ENCODE results near the gene CA11. TPM values are rescaled to one million over a fixed set of nuclear protein-coding genes. Genes with fewer than 3 reads are reported as not detected.

CA11 gene
- total and polyA plus RNA-seq, 2 of the 8 experiments (the other 6 are each of a cell fraction or from before 2014, with no cell fraction given), result 51.7 to 71.4 TPM

DNA sequence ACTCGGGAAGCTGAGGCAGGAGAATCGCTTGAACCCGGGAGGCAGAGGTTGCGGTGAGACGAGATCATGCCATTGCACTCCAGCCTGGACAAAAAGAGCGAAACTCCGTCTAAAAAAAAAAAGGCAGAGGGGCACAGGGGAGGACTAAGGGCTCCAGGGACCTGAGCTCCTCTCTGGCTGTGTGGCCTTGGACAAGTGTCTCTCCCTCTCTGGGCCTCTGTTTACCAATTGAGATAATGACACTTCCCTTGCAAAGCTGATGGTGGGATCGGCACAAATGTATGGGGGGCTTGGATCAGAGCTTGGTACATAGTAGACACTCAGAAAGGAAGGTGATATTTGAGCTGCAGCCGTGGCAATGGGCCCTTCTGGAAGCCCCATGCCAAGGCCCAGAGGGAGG, 50.8 kb downstream of the CA11 start:
- ChIA-PET POLR2A (ENCODE audit: partially characterized antibody) (interaction anchor here (0.9 to 16.9 kb wide), 8 partner anchors 10 to 115 kb away, joined by 3 to 175 read pairs (median 5); partner anchors contain the start of genes FAM83E, RPL18, SPACA4 and SPHK2), CTCF (ENCODE audit: partially characterized antibody) (interaction anchor here (0.9 to 16.8 kb wide), 5 partner anchors 9 to 89 kb away, joined by 6 to 353 read pairs (median 16); partner anchors contain the start of gene SPACA4)
- Histone ChIP-seq H3K9ac (replicated peaks in 1 of 4; ENCODE audit: extremely low read depth in 1 of 4, low read depth in 3 of 4, low read length in 3 of 4) (no peak overlapping the region), H3K23me2 (ENCODE audit: low read depth, low read length) (no peaks in the 10 kb centered on the region; the same call in 1 of the 2 replicates), H3K27me3 (replicated peaks in 1 of 4; ENCODE audit: control insufficient read depth in 3 of 4, extremely low read depth in 1 of 4, insufficient read depth in 3 of 4, low read length in 3 of 4) (0 out of 7 replicates have a peak, but pooled peaks cover 0 to 3% (median 0%) of the 10 kb centered on the region in 4 experiments), H3K23ac (ENCODE audit: insufficient read length) (no peak overlapping the region), H3K4me3 (ENCODE audit: extremely low read depth in 1 of 4, insufficient read depth in 2 of 4, low read depth in 3 of 4, low read length in 4 of 4) (no peak overlapping the region), H3K4ac (replicated peaks; ENCODE audit: insufficient read length, low read depth, low read length) (no peak overlapping the region), H4K5ac (ENCODE audit: insufficient read length, low read depth, low read length) (no peak overlapping the region), H3K56ac (replicated peaks; ENCODE audit: insufficient read length, low read depth, low read length) (no peak overlapping the region), H2BK5ac (ENCODE audit: low read depth, low read length) (no peak overlapping the region), H4K91ac (replicated peaks; ENCODE audit: insufficient read length, low read length) (no peak overlapping the region), H2BK120ac (replicated peaks; ENCODE audit: low read depth, low read length) (no peak overlapping the region), H2AK5ac (ENCODE audit: low read depth, low read length) (no peak overlapping the region), H3K18ac (ENCODE audit: extremely low read depth, low read length) (no peak overlapping the region), H4K8ac (ENCODE audit: extremely low read depth, insufficient read depth, low read length) (no peak overlapping the region), H4K20me1 (replicated peaks in 1 of 2; ENCODE audit: control insufficient read depth in 1 of 2, insufficient read depth in 2 of 2, low read length in 2 of 2) (peaks cover 0 to 2% of the 10 kb centered on the region in 2 experiments), H3K4me1 (replicated peaks in 1 of 4; ENCODE audit: control insufficient read depth in 3 of 4, insufficient read depth in 4 of 4, low read length in 3 of 4) (no peaks in the 10 kb centered on the region), H3K9me3 (ENCODE audit: insufficient read depth in 2 of 2, low read depth in 1 of 2, low read length in 1 of 2) (no peaks in the 10 kb centered on the region), H2BK12ac (ENCODE audit: low read depth, low read length) (no peak overlapping the region), H2BK15ac (ENCODE audit: low read length) (no peak overlapping the region), H3K14ac (ENCODE audit: insufficient read length) (no peak overlapping the region), H3K4me2 (ENCODE audit: insufficient read depth in 1 of 2, low read depth in 2 of 2, low read length in 2 of 2) (no peak overlapping the region), H2AFZ (ENCODE audit: low read length) (no peak overlapping the region), H3K79me2 (ENCODE audit: control insufficient read depth in 1 of 2, insufficient read depth in 2 of 2, low read length in 2 of 2) (no peaks in the 10 kb centered on the region), H3K36me3 (ENCODE audit: control insufficient read depth in 2 of 4, insufficient read depth in 4 of 4, low read length in 3 of 4) (no peaks in the 10 kb centered on the region), H3K27ac (ENCODE audit: low read depth, low read length) (no peak overlapping the region), H2BK20ac (ENCODE audit: low read length) (no peak overlapping the region), H3K79me1 (ENCODE audit: low read depth, low read length) (no peaks in the 10 kb centered on the region)
- FAIRE-seq (no peak), DNase-seq (ENCODE audit: low read depth in 1 of 2, low spot score in 2 of 2) (no peak)
- 83% methylated on average over 9 of the region's 9 CpGs; no CpG with 5 or more reads in 1 of the 2 experiments for WGBS, 2 experiments (ENCODE audit: extremely low coverage in 1 of 2, insufficient coverage in 1 of 2, insufficient read length in 1 of 2, insufficient replicate concordance in 2 of 2, low coverage in 1 of 2, low lambda C conversion rate in 2 of 2, missing lambda C conversion rate in 1 of 2)
- no peak for TF ChIP-seq SIRT6 (IDR thresholded peaks at IDR 0.05; ENCODE audit: low read length)
- no peak for TF ChIP-seq SP2 (IDR thresholded peaks at IDR 0.05; ENCODE audit: low read length)
- TF ChIP-seq FOSL1 (IDR thresholded peaks at IDR 0.05; ENCODE audit: insufficient read depth, low read depth, low read length), result no peak
- no peak for TF ChIP-seq RAD21 (IDR thresholded peaks at IDR 0.05 in 1 of 2, conservative IDR thresholded peaks at IDR 0.05 in 1 of 2; ENCODE audit: low read depth in 2 of 2, low read length in 2 of 2)
- TF ChIP-seq POLR2AphosphoS5 (IDR thresholded peaks at IDR 0.05; ENCODE audit: low read depth, low read length), result no peak
- no peak for TF ChIP-seq SP4 (IDR thresholded peaks at IDR 0.05; ENCODE audit: low read length)
- no peak for TF ChIP-seq HDAC6 (IDR thresholded peaks at IDR 0.05; ENCODE audit: low read depth, low read length)
- no peak for TF ChIP-seq RNF2 (IDR thresholded peaks at IDR 0.05; ENCODE audit: borderline replicate concordance, low read depth, low read length, missing control alignments, poor library complexity, severe bottlenecking)

Data from H1 (cell line).